ENCODE results near the gene CLDND2. TPM values are rescaled to one million over a fixed set of nuclear protein-coding genes. Genes with fewer than 3 reads are reported as not detected.

Gene CLDND2
- total RNA-seq, 2 donors from 2014 or later: 1.8 to 4.7 TPM

DNA sequence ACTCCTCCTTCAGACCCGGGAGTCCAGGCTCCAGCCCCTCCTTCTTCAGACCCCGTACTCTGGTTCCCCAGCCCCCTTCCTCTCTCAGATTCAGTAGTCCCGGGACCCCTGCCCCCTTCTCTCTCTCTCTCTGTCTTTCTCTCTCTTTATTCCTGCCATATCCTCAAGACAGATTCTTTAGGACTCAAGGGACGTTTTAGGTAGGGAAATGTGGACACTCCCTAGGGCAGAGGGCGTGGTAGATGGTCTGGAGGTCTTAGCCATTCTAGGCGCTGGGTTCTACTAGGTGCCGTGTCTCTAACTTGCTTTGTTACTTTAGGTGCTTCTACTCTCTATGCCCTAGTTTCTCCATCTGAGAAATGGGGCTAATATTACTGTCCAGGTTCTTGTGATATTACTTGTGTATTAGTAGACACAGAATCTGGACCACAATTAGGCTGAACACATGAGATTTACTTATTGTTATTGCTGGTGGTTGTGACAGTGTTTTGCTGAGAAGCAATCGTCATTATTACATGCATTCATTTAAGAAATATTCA lies 22.3 kb upstream of the CLDND2 start:
- no peaks in the 10 kb centered on the region for H3K9me3 Mint-ChIP-seq
- peak overlapping the region; percentile 69 to 70 for H3K27ac Mint-ChIP-seq
- ATAC-seq: no peak
- H3K36me3 Mint-ChIP-seq: peaks cover 9 to 10% of the 10 kb centered on the region in 2 donors
- DNase-seq (ENCODE audit: low spot score in 2 of 2): no peak

DNA sequence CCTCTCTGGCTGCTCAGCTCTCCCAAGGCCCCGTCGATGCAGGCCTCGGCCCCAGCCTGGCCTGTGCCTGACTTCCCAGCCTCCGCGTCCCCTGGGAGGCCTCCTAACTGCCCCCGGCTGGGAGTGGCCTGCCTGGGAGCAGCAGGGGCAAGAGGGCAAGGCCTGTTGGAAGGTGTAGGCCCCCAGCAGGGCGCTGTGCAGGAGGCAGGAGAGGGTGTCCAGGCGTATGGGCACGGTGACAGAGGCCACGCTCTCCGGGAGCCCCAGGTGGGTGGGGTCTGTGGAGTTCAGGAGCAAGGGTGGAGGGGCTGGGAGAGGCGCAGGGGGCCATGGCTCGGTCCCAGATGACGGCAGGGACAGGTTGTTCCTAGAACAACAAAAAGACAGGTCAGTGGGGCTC lies 20.3 kb upstream of the CLDND2 start:
- H3K27ac Mint-ChIP-seq: peak overlapping the region in 1 of 2 donors; percentile 71
- ATAC-seq: no peak
- no peaks in the 10 kb centered on the region for H3K9me3 Mint-ChIP-seq
- H3K36me3 Mint-ChIP-seq: no peaks in the 10 kb centered on the region
- no peak for DNase-seq (ENCODE audit: low spot score in 2 of 2)

DNA sequence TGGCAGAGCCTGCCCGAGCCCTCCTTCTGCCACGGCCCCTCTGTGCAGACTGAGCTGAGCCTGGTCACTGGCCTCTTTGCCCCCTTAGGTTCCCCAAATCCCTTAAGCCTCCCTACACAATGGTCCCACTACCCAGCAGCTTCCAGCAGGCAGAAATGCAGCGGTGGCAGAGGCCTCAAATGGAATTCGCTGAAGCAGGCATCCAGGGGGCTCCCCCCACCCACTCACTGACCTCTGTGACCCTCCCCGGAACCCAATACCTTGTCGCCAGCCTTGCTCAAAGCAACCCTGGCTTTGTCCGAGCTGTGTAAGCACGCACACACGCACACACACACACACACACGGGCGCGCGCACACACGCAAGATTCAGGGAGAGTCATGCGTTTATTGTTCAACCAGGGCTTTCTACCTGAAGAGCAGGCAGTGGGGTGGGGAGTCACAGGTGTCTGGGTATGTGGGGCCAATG lies 19.2 kb upstream of the CLDND2 start, which contains the start of gene LIM2:
LIM2 (minus strand) TSS at position 51 of the 466 bp plus-strand sequence. CDS start 531 bp downstream, outside the sequence.
- Mint-ChIP-seq H3K36me3 (no peaks in the 10 kb centered on the region), H3K9me3 (no peaks in the 10 kb centered on the region), H3K27ac (peak within 1 kb of the TSS; percentile 22 to 71)
- ATAC-seq (no peak), DNase-seq (ENCODE audit: low spot score in 2 of 2) (no peak)

DNA sequence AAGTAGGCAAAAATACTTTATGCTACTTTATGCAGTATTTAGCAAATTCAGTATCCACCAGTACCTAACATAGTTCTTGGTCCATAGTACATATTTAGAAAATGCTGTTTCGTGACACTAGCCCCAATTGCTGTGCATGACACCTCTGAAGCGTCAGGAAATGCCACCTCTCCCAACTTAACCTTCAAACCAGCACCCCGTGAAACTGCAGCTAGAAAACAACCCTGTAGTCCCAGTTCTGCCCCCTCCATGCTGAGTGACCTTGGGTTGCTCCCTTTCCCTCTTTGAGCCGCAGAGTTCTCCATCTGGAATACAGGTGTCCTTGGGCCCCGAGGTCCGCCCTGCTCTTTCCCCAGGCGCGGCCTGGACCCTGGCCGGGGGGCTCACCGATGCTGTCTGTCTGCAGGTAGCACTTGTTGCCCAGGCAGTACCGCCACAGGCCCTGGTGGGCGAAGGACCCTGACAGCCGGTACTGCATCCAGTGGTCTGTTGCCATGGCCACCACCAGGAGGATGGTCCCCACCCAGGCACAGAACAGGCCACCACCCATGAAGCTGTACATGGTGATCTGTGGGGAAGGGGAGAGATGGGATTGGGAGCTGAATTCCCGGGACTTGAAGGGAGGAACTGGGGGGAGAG lies 18.2 kb upstream of the CLDND2 start:
- no peaks in the 10 kb centered on the region for H3K36me3 Mint-ChIP-seq
- peak overlapping the region in 1 of 2 donors; percentile 66 for H3K27ac Mint-ChIP-seq
- ATAC-seq (no peak), DNase-seq (ENCODE audit: low spot score in 2 of 2) (no peak)
- no peaks in the 10 kb centered on the region for H3K9me3 Mint-ChIP-seq

DNA sequence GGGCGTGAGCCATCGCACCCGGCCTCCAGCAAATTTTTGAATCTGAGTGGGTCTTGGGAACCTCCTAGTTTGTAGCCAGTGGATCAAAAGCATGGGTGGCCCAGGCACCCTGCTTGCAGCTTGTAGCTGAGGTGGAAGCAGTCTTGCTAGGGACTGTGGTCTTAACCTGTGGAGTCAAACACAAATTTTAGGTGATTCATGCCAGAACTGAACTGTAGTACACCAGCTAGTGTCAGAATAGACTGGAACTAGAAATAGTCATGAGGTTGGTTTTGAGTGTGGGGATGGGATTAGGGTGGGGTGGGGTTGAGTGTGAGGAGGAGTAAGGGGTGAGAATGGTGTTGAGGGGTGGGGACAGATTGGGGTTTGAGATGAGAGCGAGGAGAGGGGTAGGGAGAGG lies 13.2 kb upstream of the CLDND2 start:
- no peak overlapping the region for H3K27ac Mint-ChIP-seq
- H3K36me3 Mint-ChIP-seq: no peaks in the 10 kb centered on the region
- no peaks in the 10 kb centered on the region for H3K9me3 Mint-ChIP-seq
- DNase-seq (ENCODE audit: low spot score in 2 of 2): no peak
- peak in 1 of 2 donors; percentile 21 for ATAC-seq

DNA sequence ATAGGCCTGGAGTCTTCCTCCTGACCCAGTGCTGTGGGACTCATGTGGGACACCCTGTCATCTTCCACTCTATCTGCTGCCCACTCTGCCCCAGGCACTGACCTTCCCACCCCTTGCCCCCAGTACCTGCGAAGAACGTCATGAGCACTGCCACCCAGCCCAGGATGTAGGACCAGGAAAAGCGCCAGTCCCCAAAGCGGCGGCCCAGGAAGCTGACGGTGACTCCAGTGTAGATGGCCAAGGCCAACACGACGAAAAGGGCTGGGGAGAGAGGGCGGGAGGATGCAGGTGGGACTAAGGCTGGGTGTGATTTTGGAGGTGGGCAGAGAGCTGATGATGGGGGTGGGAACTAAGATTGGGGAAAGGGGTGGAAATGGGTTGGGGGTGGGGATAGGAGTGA lies 11.6 kb upstream of the CLDND2 start:
- H3K36me3 Mint-ChIP-seq: peaks cover 2% of the 10 kb centered on the region in 2 donors
- H3K9me3 Mint-ChIP-seq: peaks cover 0 to under 1% of the 10 kb centered on the region in 2 donors
- ATAC-seq (no peak), DNase-seq (ENCODE audit: low spot score in 2 of 2) (no peak)
- H3K27ac Mint-ChIP-seq: peak overlapping the region; percentile 16 to 35

DNA sequence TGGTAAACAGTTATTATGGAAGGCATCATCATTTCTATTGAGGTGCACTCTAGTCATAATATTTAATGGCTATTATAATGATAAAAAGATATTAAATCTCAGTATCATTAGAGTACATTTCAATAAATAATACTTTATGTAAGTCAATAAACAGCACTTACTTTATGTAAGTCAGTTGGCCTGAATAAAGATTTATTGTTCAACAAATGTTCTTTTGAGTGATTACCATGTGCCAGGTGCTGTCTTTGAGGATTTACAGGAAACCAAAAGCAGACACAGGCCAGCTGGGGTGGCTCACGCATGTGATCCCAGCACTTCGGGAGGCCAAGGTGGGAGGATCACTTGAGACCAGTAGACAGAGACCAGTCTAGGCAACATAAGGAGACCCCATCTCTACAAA lies 8.6 kb upstream of the CLDND2 start:
- ATAC-seq: no peak
- peaks cover 4 to 7% of the 10 kb centered on the region in 2 donors for H3K9me3 Mint-ChIP-seq
- peaks cover 5 to 21% of the 10 kb centered on the region in 2 donors for H3K36me3 Mint-ChIP-seq
- H3K27ac Mint-ChIP-seq: no peak overlapping the region
- no peak for DNase-seq (ENCODE audit: low spot score in 2 of 2)

DNA sequence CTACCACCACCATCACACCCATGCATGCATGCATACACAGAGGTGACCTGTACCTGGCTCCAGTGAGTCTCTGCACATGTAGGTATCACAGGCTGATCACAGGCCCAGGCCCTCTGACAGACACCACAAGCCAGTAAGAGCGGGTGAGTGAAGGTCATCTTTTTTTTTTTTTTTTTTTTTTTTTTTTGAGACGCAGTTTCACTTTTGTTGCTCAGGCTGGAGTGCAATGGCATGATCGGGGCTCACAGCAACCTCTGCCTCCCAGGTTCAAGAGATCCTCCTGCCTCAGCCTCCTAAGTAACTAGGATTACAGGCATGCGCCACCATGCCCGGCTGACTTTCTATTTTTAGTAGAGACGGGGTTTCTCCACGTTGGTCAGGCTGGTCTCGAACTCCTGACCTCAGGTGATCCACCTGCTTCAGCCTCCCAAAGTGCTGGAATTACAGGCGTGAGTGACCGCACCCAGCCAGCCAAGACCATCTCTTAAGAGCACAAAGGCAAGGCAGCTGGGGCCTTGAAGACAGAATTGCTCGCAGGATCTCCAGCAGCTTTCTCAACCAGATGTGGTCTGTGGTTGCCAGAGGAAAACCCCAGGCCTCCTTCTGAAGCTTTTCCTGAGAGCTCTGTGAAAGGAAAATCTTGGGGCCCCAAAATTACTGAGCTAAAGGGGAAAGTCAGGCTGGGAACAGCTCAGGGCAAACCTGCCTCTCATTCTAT lies 6.9 kb upstream of the CLDND2 start:
- ATAC-seq (peak; percentile 13 to 63), DNase-seq (ENCODE audit: low spot score in 2 of 2) (peak in 1 of 2 donors; percentile 85)
- Mint-ChIP-seq H3K36me3 (peaks cover 10 to 35% of the 10 kb centered on the region in 2 donors), H3K27ac (peak overlapping the region; percentile 73 to 84), H3K9me3 (peaks cover 4 to 7% of the 10 kb centered on the region in 2 donors)

DNA sequence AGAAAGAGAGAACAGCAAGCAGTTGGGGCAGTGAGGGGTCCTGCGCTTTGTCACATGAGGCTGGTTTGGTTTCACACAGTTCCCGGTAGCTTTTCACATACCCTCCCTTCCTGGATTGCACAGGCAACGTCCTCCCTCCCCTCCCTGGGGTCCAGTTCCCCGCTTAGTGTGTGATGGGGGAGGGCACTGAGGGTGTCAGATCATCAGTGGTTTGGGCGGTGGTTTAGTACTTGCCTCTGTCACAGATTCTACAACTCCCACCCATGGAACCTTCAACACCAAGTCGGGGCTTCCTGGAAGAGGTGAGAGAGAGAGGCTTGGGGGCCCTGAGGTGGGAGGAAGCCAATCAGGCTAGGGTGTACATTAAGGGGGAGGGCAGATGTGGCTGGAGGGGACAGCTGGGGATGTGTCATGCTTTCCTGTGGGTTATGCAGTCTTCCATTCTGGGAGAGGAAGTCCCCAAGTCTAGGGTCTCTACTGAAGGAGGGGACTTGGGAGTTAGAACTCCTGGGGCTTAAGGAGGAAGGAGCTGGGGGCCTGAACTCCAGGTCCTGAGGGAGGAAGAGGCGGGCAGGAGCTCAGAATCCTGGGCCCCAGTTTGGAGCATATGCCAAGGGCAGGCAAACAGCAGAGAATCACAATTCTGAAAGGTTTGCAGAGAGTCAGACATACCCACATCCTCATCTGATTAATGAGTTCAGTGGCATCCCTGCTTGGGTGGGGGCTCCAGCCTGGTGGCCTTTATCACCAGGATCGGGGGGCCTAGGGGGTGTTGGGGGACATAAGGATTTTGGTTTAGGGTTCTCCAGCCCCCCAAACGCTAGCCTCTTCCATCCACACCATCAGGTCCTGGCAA lies 4.1 kb upstream of the CLDND2 start, which contains the start of gene NKG7:
NKG7 (minus strand) TSS at position 6 of the 856 bp plus-strand sequence. CDS start 119 bp downstream, outside the sequence.
- Mint-ChIP-seq H3K27ac (peak within 1 kb of the TSS; percentile 85 to 88), H3K36me3 (peaks cover 10 to 43% of the 10 kb centered on the region in 2 donors), H3K9me3 (peaks cover 4 to 7% of the 10 kb centered on the region in 2 donors)
- ATAC-seq: peak; percentile 75 to 86
- peak; percentile 70 to 85 for DNase-seq (ENCODE audit: low spot score in 2 of 2)

DNA sequence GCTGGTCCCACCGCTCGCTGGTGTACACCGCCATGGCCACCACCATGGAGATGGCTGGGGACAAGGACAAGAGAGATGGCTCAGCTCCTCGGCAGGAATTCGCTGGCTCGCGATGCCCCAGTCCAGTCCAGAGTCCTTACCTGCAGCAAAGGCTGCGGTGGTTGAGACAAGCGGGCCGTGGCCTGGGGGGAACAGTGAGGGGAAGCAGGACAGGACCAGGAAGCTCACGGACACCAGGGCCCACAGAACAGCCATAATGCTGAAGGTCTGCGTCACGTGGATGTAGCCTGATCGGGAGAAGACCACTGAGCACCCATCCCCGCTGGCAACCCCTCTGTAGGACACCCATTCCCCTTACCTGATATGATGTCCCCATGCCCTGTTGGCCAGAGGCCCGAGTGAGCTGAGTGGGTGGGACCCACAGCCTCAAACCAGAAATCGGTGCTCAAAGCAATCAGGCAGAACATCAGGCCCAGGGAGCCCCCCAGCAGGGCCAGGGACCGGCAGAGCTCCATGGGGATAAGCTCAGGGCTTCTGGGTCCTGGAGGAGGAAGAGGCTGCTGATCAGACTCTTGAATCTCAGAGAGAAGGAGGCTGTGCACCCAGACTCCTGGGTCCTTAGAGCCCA lies 3.3 kb upstream of the CLDND2 start:
- H3K27ac Mint-ChIP-seq: peak overlapping the region; percentile 85 to 88
- ATAC-seq (no peak), DNase-seq (ENCODE audit: low spot score in 2 of 2) (no peak)
- H3K9me3 Mint-ChIP-seq: peaks cover 4 to 7% of the 10 kb centered on the region in 2 donors
- H3K36me3 Mint-ChIP-seq: peaks cover 11 to 47% of the 10 kb centered on the region in 2 donors

DNA sequence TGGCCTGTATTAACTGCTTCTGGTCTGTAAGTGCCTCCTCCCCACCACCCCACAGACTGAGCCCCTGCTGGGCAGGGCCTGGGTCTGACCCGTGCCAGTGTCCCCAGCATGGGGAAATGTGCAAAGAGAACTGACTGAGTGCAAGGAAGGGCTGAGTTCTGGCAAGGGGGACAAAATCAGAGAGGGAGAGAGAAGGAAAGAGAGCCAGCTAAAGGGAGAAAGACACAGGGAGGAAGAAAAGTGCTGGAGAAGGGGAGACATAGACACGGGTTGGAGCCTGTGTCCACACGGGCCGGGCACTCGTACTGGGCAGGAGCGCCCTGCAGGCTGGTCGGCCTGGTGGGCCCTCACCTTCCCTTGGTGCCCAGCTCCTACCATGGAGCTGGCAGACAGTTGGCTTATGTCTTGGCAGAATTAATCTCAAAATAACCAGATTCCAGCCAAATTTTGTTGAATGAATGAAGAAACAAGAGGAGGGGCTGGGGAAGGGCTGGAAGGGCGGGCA lies 2.4 kb upstream of the CLDND2 start:
- peaks cover 4 to 7% of the 10 kb centered on the region in 2 donors for H3K9me3 Mint-ChIP-seq
- ATAC-seq (no peak), DNase-seq (ENCODE audit: low spot score in 2 of 2) (no peak)
- H3K27ac Mint-ChIP-seq: peak overlapping the region in 1 of 2 donors; percentile 85
- peaks cover 19 to 55% of the 10 kb centered on the region in 2 donors for H3K36me3 Mint-ChIP-seq

DNA sequence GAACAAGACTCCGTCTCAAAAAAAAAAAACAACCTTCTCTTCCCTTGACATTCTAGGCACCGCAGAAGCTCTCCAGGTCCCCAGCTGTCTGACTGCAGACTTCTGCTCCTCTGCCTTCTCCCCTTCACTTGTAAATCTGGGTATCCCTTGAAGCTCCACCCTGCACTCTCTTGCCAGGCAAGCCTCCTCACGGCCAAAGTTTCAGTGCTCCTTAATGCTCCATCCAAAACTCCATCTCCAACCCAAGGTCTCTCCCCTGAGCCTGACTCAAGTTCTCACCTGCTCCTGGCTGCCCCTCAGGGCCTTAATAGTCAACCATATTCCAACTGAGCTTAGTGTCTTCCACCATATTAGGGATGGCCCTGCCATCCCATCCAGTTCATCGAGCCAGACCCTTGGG lies 1.4 kb upstream of the CLDND2 start:
- DNase-seq (ENCODE audit: low spot score in 2 of 2) (no peak), ATAC-seq (no peak)
- Mint-ChIP-seq H3K36me3 (peaks cover 25 to 61% of the 10 kb centered on the region in 2 donors), H3K27ac (no peak overlapping the region), H3K9me3 (peaks cover 1 to 7% of the 10 kb centered on the region in 2 donors)

DNA sequence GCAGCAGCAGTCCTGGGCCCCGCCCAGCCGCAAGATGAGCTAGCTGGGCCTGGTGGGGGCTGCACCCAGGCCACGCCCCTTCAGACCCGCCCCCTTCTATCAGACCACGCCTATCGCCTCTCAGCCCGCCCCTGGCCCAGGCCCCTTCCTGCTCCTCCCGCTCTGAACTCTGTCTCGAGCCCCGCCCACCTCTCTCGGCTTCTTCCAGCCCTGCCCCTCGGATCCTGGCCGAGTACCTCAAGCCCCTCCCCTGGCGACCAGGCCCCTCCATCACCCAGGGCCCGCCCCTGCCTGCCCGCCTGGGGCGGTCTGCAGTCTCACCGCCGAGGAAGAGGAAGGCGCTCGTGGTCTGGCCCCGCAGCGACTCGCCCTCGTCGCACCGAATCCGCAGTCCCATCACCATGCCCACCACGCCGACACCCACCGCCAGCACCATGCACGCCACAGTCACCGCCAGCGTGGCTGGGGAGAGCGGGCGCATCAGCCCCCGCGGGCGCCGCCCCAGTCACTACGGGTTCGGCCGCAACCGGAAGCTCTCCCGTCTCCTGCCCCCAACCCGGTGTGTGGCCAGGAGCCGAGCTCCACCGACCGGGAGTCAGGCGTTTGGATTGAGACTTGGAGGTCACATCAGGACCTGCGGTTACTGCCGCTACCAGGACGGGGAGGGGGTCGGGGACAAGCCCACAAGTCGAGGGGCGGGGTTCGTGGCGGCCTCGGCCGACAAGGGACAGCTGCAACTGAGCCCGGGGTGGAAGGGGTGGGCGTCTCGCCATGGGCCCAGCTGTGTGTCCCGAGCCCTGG lies 1.0 kb downstream of the CLDND2 start:
- Mint-ChIP-seq H3K9me3 (no peaks in the 10 kb centered on the region), H3K36me3 (peaks cover 32 to 44% of the 10 kb centered on the region in 2 donors), H3K27ac (peak overlapping the region; percentile 99)
- peak; percentile 68 to 84 for ATAC-seq
- peak; percentile 98 to 100 for DNase-seq (ENCODE audit: low spot score in 2 of 2)

DNA sequence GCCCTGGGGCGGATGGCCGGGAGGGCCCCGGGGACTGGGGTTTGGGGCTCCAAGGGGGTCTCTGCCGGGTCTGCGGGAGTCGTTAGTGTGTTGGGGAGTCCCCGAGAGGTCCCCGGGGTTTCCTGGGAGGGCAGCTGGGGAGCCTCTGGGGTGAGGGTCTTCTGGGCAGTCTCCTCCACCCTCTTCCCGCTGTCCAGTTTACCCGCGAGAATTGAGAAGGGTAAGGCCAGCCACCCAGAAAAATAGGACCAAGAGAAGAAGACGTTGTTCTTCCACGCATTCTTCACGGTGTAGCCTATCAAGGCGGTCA lies 1.6 kb downstream of the CLDND2 start:
- H3K36me3 Mint-ChIP-seq: peaks cover 32 to 45% of the 10 kb centered on the region in 2 donors
- H3K27ac Mint-ChIP-seq: peak overlapping the region; percentile 99
- no peak for DNase-seq (ENCODE audit: low spot score in 2 of 2)
- ATAC-seq: no peak
- H3K9me3 Mint-ChIP-seq: no peaks in the 10 kb centered on the region

All from activated naive CD4-positive, alpha-beta T cell treated with anti-CD3 and anti-CD28 coated beads, Interleukin-2, amount 50 U/mL, for 72 hours (primary cell).